AG04449 (cell line): Measurements from ENCODE around the gene REEP3.

ENCODE experiments used
- CTCF ChIA-PET: fragments of 350-600 bp; formaldehyde crosslinking; extraction: SDS; loops from one replicate; lab custom pipeline; 2021; ENCODE audit warnings: antibody characterized with exemption; lab: Yijun Ruan, JAX
- POLR2A ChIA-PET: fragments of 400-600, 350-600 bp; formaldehyde crosslinking; extraction: SDS; loops from one replicate; lab custom pipeline; 2020; ENCODE audit warnings: antibody characterized with exemption, inconsistent platforms; lab: Yijun Ruan, JAX
- DNase-seq: peaks from one replicate; pipeline ENCODE4 v3.0.0-alpha.2; 2010; ENCODE audit warnings: low read depth, low spot score
- H3K4me3 ChIP-seq: 2 replicates; pipeline ENCODE4 v1.5.1; 2011; ENCODE audit warnings: low read depth, mild to moderate bottlenecking, control low read depth, low read length
- TF ChIP-seq, protein P1 (sequence below): IDR thresholded peaks from one replicate; pipeline ENCODE4 v1.5.1; 2011; ENCODE audit warnings: mild to moderate bottlenecking, moderate library complexity, low read length, control low read depth, inconsistent platforms; ENCODE audit not compliant: insufficient read depth; ENCODE audit errors: missing control alignments

REEP3 gene

DNA sequence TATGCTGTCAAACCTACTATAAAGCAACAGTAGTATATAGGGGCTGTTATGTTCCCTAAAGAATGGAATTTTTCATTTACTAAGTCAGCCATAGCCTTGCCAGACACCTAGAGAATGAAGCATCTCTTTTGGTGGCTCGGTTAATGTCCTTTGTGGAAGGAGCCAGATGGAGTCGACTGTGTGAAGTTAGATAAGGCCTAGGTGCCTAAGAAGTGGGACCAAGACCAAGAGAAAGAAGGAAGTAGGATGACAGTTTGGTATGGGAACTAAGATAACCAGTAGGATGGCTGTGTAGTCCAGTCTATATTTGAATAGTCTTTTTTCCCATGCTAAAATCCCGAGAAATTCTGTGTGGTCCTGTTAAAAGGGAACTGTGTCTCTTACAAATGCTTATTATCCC lies 62.2 kb downstream of the REEP3 start:
- DNase-seq, result no peak
- H3K4me3 ChIP-seq, result no peak overlapping the region
- TF ChIP-seq, protein P1, sequence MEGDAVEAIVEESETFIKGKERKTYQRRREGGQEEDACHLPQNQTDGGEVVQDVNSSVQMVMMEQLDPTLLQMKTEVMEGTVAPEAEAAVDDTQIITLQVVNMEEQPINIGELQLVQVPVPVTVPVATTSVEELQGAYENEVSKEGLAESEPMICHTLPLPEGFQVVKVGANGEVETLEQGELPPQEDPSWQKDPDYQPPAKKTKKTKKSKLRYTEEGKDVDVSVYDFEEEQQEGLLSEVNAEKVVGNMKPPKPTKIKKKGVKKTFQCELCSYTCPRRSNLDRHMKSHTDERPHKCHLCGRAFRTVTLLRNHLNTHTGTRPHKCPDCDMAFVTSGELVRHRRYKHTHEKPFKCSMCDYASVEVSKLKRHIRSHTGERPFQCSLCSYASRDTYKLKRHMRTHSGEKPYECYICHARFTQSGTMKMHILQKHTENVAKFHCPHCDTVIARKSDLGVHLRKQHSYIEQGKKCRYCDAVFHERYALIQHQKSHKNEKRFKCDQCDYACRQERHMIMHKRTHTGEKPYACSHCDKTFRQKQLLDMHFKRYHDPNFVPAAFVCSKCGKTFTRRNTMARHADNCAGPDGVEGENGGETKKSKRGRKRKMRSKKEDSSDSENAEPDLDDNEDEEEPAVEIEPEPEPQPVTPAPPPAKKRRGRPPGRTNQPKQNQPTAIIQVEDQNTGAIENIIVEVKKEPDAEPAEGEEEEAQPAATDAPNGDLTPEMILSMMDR, result no peak
- ChIA-PET POLR2A (no interaction called here), CTCF (no interaction called here)

GRCh38 chr10:63583909-63584724 lies 62.9 kb downstream of the REEP3 start:
- TF ChIP-seq, protein P1, result no peak
- no peak overlapping the region for H3K4me3 ChIP-seq
- ChIA-PET CTCF (interaction anchor here (1.1 to 1.2 kb wide), 2 partner anchors 29 to 136 kb away, joined by 5 to 6 read pairs; no protein-coding TSS in a partner anchor), POLR2A (interaction anchor here (0.5 to 0.6 kb wide), 3 partner anchors 32 to 121 kb away, joined by 3 to 7 read pairs (median 4); no protein-coding TSS in a partner anchor)
- no peak for DNase-seq

GRCh38 chr10:63584725-63585035 lies 63.5 kb downstream of the REEP3 start:
- CTCF ChIA-PET, result interaction anchor here (1.1 to 1.2 kb wide), 2 partner anchors 29 to 136 kb away, joined by 5 to 6 read pairs; no protein-coding TSS in a partner anchor

GRCh38 chr10:63585041-63585440 lies 63.8 kb downstream of the REEP3 start:
- TF ChIP-seq, protein P1, result no peak
- POLR2A ChIA-PET, result no interaction called here
- H3K4me3 ChIP-seq, result no peak overlapping the region
- CTCF ChIA-PET, result interaction anchor here (1.1 to 1.2 kb wide), 2 partner anchors 30 to 135 kb away, joined by 5 to 6 read pairs; no protein-coding TSS in a partner anchor
- no peak for DNase-seq

More at GRCh38 chr10:63584725-63585035, 63.5 kb downstream of the REEP3 start:
- no peak for DNase-seq
- H3K4me3 ChIP-seq, result no peak overlapping the region
- POLR2A ChIA-PET, result interaction anchor here (0.6 kb wide), 1 partner anchor 32 kb away, joined by 4 read pairs; no protein-coding TSS in a partner anchor
- TF ChIP-seq, protein P1, result no peak

DNA sequence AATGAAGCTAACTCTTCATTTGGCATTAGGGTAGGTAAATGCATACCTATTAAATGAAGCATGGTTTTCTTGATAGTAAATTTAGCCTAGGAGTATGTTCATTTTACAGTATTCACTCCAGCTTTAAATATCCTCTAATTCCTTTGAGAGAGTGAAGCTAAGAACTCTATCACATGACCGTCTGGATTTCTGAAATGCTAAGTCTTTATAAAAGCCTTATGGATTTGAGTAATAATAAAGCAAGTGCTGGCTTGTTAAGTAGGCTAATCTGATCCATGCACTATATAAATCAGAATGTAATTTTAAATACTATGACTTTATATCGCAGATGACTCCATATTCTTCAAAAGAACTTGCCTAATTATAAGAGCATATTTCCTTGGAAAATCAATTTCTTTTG lies 64.8 kb downstream of the REEP3 start:
- no peak overlapping the region for H3K4me3 ChIP-seq
- TF ChIP-seq, protein P1, result no peak
- no peak for DNase-seq
- ChIA-PET POLR2A (interaction anchor here (1.0 kb wide), 1 partner anchor 33 kb away, joined by 3 read pairs; no protein-coding TSS in a partner anchor), CTCF (interaction anchor here (1.0 to 1.1 kb wide), 2 partner anchors 10 to 24 kb away, joined by 3 to 4 read pairs; no protein-coding TSS in a partner anchor)

GRCh38 chr10:63587191-63587590 lies 66.0 kb downstream of the REEP3 start:
- TF ChIP-seq, protein P1, result no peak
- POLR2A ChIA-PET, result interaction anchor here (0.7 kb wide), 1 partner anchor 28 kb away, joined by 3 read pairs; no protein-coding TSS in a partner anchor
- CTCF ChIA-PET, result interaction anchor here (1.0 to 1.1 kb wide), 3 partner anchors 9 to 429 kb away, joined by 3 to 4 read pairs (median 3); no protein-coding TSS in a partner anchor
- H3K4me3 ChIP-seq, result no peak overlapping the region
- DNase-seq, result no peak
